GM19455 (cell line): Measurements from ENCODE around the gene WDR73.

ENCODE experiments used
- ATAC-seq: cut with Tn5 transposase; IDR thresholded peaks from one replicate; pipeline ENCODE4 v1.9.1; 2021; ENCODE audit not compliant: unreplicated experiment

WDR73 gene

GRCh38 chr15:84590406-84590805, 63.7 kb downstream of the WDR73 start:
- no peak for ATAC-seq
